ENCODE data around the gene FMC1.
"Not testable (repeated sequence)": the region's sequence is repeated elsewhere in the genome, so short reads cannot be mapped to it uniquely, and the experiment has no call there.

The FMC1 gene

DNA sequence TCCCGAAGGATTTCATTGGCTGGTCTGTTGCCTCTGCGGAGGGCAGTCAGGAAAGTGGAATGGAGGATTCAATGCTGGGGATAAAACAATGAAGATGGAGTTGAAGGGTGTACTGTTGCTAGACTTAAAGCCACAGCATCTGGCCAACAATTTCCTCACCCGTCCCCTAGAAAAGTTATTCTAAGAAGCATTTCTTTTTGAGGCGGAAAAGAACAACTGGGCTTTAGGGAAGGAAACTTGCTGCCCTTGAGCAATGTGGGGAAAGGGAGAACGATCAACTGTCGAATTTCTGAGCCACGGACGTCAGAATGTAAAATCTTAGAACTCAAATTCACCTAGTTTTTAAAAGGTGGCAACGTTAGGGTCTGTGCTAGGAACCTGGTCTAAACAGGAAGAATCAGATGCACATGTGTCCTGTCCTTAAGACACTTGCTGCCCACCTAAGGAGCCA, 664 bp downstream of the FMC1 start:
- DNase-seq = no peak

DNA sequence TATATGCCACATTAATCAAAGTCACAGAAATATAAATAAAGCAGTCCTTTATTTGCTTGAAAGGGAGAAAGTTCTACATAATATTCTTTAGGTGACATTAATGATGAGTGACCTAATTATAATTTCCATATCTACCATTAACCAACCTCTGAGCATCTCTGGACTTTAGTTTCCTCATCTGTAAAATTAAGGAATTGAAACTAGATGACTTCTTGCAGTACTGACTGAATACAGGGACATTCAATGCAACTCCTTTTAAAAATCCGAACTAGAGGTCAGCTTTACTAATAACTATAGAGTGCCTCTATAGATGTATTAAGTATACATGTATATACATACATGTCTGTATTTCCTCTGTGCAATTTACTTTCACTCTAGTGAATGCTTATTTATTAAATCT, 3.9 kb downstream of the FMC1 start:
- no peak for DNase-seq

DNA sequence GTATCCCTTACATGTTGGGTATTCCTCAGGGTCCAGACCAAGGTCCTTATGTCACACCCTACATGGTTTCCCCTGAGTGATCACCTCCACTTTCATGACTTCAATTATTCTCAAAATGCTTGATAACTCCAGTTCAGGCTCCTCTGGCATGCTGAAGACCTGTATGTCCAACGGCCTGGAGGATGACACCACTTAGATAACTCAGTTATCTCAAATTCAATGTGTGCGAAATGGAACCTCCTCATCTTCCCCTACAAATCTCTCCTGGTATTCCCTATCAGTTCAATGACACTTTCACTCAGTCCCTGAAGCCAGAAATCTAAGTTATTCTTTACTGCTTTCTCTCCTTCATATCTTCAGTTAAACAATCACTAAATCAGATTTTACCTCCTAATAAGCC, 9.9 kb downstream of the FMC1 start:
- DNase-seq = no peak

DNA sequence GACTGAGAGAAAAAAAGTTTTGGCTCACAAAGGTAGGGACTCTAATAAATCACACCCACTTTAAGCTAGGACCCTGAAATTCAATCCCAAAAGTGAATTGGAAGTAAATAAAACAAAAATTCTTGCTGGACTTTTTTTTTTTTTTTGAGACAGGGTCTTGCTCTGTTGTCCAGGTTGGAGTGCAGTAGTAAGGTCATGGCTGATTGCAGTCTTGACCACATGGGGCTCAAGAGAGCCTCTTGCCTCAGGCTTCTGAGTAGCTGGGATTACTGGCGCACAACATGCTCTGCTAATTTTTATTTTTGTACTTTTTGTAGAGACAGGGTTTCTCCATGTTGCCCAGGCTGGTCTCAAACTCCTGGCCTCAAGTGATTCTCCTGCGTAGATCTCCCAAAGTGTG, 13.6 kb downstream of the FMC1 start:
- DNase-seq = no peak

DNA sequence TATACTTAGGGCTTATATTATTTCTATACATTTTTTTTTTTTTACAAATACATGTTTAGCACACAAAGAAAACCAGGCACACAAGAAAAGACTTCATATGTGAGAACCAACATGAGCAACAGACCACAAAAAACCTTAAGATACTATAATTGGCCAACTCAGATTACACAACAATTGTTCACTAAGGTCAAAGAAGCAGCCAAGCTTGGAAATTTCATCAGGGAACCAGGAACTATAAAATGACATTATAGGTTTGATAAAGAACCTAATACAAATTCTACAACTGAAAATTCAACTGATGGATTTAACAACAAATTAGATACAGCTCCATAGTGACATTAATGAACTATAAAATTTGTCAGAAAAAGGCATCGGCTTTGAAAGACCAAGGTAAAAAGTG, 14.2 kb downstream of the FMC1 start:
- DNase-seq = no peak

DNA sequence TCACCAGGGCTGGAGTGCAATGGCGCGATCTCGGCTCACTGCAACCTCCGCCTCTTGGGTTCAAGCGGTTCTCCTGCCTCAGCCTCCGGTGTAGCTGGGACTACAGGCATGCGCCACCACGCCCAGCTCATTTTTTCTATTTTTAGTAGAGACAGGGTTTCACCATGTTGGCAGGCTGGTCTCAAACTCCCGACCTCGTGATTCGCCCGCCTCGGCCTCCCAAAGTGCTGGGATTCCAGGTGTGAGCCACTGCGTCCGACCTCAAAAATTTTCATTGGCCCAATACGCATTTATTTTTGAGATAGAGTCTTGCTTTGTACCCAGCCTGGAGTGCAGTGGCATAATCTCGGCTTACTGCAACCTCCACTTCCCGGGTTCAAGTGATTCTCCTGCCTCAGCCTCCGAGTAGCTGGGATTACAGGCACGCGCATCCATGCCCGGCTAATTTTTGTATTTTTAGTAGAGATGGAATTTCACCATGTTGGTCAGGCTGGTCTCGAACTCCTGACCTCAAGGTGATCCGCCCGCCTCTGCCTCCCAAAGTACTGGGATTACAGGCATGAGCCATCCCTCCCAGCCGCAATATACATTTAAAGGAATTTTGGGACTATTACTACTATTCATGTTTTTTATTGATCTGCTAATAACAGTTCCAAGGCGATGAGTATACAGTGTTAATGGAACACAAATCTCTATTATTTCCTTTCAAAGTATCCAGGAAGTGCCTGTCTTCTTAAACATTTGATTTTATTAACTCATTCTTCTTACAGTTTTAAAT, 16.8 kb downstream of the FMC1 start:
- not testable (repeated sequence) for DNase-seq

DNA sequence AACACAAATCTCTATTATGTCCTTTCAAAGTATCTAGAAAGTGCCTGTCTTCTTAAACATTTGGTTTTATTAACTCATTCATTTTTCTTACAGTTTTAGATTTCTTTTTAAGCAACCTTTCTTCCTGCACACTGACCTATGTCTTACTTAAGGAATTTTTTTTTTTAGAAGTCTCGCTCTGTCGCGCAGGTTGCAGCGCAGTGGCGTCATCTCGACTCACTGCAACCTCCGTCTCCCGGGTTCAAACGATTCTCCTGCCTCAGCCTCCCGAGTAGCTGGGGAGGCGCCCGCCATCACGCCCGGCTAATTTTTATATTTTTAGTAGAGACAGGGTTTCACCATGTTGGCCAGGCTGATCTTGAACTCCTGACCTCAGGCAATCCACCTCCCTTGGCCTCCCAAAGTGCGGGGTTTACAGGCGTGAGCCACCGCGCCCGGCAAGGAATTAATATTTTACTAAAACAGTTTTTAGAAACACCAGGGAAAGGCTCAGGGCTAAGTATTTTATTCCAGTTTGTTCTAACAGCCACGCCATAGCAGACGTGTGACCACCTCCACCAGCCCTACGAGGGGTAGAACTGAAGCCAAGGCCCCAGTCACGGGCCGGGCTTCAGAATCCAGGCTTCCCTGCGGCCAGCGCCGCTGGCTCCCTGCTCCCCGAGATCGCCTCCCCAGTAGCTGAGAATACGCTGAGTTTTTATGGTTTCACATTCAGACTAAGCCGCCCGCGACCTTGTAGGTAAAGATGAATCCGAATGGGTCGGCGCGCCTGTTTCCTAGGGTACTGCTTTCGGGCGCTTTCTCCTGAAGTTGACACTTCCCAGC, 17.6 kb downstream of the FMC1 start:
- DNase-seq = peak; percentile 31

DNA sequence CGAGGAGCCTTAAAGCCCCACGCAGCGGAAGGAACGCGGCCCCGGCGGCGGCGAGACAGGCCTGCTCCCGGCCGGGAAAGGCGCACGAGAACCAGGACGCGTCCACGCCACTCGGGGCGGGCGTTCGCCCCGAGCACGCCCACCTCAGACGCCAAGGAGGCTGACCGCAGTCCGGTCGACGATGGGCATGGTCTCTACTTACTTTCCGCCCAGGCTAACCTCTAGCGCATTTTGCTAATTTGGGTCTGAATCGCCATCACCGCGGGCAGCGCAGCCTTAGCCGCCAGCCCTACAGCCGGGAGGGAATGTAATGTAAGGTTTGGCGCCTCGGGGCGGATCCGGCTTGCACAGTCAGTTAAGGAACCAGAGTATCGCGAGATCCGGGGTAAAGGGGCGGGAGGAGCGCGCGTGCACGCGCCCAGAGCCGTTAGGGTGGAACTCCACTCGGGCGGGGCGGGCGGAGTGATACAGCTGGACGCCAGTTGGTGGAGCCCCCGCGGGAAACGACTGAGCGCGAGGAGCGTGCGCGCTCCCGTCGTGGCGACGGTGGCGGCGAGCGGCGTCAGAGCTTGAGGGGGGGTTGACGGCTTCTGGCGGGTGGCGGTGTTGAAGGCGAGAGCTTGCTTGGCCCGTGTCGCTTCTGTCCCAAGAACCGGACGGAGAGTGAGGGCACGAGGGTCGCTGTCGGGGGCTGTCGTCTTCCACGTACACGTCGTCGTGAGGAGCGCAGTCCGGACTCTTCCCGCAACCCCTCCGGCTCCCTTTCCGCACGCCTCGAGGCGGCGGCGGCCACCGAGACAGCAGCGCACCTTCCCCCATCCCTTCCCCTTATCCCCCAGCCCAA, 18.5 kb downstream of the FMC1 start, which contains the start of gene LUC7L2:
Gene LUC7L2, plus strand, starts transcription at position 529 of the 844 bp plus-strand sequence. CDS start 368 bp downstream, outside the sequence.
- DNase-seq = peak; percentile 99

DNA sequence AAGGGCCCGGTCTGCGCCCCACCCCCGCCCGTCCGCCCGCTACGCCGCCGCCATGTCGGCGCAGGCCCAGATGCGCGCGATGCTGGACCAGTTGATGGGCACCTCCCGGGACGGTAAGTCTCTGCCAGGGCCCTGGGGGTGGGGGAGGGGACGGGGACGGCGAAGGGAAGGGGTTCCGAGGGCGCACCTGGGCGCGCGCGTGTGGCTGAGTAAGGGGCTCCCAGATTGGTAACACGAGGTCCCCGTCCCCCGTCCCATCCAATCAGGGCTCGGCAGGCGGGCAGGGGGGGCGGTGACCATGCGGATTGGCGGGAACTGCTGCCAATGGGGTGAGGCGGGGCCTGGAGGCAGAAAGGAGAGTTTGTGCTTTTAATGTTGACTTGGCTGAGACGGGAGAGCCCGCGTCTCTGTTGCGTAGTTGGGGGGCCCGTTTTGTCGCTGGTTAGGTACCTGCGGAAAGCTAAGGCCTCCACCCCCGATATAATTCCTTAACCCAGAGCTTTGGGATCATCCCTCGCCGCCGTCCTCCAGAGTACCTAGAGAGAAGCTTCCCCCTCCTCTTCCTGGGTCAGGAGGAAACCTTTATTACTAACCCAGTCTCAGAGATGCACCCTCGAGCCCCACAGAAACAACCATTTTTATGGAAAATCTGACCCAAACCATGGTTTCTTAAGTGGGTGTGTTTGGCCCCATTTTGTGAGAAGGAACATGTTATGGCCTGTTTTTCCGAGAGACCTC, 19.2 kb downstream of the FMC1 start:
- DNase-seq = peak; percentile 97

DNA sequence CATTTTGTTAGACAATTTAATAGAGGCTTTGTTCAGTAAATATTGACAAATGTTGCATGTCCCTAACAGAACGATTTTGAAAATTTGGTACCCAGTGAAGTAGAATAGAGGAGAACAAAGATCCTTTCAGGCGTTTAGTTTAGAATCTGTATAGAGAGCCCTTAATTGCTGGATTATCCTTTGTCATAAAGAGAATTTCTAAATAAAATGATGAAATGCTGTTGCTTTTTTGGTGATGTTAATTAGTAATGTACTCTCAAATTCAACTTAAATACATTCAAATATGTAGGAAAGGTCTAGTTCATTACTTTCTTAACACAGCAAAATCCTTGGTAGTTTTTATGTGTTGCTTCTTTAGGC, 19.8 kb downstream of the FMC1 start:
- DNase-seq = no peak

DNA sequence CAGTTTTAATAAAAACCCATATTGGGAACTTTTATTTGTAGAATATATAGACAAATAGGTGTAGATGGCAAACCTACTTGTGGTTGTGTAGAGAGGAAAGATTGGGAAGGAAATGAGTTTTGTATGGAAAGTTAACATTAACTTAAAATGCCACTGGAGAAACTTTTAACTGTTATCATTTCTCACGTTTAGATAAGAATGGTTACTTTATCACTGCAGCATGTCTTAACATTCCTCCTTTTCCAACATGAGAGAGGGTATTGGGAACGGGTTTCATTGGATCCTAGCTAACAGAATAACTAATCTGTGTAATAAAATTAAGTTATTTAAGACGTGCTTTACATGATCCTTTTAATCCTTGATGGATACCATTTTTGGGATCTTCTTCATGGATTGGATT, 20.4 kb downstream of the FMC1 start:
- DNase-seq = no peak

DNA sequence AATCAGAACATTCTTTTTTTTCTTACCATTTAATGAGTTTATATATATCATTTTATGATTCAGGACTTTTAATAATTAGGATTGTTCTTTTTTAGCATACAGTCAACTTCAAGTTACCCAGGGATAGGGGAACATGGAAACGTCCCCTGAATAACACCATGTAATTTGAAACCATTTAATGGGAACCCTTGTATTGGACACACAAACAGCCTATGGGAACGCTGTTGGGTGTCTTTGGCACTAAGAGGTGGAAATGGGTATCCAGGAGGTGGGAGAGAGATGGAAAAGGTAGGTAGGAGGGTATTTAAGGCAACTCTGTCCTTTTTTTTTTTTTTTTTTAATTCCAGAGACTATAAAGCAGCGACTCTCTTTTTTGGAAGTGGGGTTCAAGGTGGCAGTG, 21.2 kb downstream of the FMC1 start:
- no peak for DNase-seq

DNA sequence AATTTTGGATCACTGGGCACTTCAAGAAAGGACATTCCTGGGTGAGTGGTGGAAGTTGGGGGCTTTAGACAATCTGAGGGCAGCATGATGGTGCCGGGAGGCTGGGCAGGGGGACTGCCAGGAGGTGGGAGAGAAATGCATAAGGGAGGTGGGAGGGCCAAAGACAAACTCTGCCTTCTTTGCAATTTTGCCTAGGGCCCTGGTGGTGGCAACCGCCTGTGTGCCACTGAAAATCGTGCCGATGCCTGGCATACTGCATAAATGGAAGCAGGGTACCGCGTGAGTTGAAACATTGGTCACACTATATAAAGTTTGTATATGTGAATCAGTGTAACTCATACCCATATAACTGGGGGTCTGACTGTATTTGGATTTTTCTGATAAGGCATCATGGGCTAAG, 21.8 kb downstream of the FMC1 start:
- no peak for DNase-seq

DNA sequence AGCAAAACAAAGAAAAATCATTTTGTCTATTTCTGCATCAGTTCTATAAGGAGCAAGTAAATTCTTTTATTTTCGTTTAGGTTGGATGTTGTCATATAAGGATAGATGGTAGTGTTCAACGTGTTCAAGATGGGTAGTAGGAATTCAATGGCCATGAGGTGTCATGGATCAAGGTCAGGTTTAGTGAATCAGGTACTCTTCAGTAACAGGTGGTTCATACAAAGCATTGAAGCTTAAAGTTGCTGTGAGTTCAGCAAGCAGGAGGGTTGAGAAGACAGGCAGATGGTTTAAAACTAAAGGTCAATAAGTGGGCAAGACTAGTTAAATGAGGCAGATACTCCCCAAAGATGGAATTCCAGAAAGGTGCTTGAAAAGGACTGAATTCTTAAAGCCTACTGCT, 24.2 kb downstream of the FMC1 start:
- no peak for DNase-seq

DNA sequence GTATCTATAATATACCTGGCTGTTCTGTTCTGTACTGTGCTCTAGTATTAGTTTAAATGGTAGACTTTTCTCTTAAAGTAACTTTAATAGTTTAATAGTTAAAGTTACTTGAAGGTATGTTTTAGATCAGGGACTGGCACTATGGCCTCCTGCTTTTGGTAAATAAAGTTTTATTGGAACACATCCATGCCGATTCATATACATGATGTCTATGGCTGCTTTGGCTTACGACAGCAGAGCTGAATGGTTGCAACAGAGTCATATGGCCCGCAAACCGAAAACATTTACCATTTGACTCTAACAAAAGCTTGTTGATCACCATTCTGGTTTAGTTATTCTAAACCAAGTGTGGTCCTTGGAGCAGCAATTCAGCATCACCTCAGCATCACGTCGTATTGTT, 25.3 kb downstream of the FMC1 start:
- DNase-seq = no peak

DNA sequence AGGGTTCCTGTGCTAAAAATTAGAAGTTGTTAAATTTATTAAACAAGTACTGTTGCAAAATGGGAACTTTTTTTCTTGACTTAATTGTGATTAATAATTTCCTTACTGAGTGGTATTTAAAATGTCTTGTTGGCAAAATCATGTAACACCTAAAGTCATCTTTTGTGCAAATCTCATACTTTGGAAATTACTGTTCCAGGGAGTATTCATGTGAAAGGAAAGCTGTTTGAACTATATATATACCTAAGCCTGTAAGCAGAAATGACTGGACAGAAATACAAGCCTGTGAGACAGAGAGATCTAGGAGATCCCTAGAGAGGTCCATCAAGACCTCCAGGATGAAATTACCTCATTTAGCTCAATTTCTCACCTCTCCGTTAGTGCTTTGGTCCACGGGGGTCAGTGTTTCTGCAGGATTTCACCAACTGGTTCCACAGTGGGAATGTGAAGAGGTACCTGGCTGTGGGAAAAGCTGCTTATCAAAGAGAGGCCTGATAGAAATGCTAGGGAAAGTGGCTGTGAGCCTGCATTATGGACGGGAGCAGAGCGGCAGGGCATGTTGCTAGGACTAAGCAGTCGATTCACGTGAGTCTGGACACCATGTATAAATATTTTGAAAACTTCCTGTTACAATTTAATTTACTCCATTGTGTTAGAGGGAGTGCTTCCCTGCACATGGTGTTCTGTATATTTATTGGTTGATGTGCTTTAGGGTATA, 26.5 kb downstream of the FMC1 start:
- DNase-seq = no peak

DNA sequence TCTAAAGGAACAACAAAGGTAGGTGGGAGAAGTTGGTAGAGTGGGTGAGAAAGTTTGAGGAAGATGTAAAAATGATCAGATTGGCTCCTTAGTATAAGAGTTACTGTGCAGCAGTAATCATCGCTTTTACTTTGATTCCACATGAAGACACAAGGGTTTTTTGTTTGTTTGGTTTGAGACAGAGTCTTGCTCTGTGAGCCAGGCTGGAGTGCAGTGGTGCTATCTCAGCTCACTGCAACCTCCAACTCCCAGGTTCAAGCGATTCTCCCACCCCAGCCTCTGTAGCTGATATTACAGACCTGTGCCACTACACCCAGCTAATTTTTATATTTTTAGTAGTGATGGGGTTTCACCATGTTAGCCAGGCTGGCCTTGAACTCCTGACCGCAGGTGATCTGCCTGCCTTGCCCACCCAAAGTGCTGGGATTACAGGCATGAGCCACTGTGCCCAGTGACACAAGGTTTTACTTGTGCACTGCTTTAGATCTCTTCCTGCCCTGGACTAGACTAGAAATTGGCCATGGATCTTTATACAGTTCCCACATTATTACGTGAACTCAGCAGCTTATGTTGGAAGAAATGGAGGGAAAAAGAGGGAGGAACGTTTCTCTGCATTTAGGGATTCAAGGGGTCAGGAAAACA, 29.3 kb downstream of the FMC1 start:
- no peak for DNase-seq

DNA sequence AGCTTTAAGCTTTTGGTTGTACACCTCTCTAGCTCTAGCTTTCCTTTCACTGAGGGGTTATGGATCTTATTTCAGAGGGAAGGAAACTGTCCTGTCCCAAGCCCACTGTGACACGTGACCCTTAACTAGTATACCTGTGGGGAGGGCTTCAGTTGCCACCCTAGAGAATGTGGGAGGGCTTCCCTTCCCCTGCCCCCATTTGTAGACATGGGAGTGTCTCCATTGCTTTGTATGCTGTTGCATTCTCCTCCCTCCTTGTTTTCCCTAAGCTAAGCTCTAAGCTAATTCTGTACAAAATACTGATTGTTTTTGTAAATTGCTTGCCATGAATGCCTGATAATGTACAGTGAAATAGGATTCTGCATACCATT, 29.8 kb downstream of the FMC1 start:
- DNase-seq = no peak

DNA sequence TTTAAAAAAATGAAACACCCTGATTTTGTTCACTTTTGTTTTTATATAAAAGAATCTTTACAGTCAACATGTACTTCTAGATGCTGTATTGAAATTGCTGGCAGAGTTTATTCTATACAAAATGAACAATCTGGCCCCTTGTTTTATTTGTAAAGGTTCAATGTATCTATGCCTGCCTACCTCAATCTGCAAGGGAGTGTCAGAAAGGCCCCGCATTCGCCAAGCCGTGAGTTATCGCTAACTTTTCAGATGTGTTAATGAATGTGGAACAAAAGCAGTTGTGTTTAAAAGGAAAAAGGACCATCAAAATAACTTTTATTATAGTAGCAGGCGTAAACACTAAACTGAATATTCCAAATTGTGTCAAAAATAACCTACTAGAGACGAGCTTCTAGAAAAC, 33.1 kb downstream of the FMC1 start:
- DNase-seq = no peak

DNA sequence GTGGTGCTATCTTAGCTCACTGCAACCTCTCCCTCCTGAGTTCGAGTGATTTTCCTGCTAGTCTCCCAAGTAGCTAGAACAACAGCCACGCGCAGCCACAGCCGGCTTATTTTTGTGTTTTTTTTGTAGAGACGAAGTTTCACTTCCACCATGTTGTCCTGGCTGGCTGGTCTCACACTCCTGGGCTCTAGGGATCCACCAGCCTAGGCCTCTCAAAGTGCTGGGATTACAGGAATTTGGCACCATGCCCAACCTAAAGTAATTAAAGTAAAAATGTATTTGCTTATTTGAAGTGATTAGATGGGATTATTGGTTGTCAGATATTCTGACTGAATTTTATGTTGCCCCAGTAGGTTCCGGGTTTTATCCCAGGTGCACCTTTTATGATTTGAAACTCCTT, 41.3 kb downstream of the FMC1 start:
- DNase-seq = no peak

DNA sequence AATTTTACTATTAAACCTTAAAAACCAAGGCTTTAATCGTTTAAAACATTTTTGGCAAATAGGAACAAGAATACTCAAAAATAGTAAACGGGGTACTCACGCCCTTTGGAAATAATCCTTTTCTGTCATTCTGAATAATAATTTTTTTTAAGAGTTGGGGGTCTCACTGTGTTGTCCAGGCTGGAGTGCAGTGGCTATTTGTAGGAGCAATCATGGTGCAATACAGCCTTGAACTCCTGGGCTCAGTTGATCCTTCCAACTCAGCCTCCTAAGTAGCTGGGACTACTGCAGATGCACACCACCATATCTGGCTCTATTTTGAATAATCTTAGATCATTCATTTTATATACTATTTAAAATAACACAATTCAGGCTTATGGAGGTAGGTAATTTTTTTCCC, 43.5 kb downstream of the FMC1 start:
- DNase-seq = no peak

DNA sequence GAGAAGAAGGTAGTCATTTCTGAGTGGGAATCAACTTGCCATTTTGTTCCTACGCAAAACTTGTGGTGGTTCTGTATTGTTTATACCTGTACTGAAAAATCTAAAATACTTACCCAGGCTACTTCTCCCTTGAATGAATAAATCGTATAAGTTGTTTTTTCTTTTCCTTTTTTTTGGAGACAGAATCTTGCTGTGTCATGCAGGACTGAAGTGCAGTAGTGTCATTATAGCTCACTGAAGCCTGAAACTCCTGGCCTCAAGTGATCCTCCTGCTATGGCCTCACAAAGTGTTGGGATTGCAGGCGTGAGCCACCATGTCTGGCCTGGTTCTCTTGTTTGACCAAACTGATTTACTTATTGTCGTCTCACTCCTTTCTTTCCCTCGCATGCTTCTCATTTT, 46.5 kb downstream of the FMC1 start:
- DNase-seq = no peak
